GM21786 (cell line): ENCODE results near the gene PSMA2.

Experiments
- ATAC-seq: cut with Tn5 transposase; IDR thresholded peaks from one replicate; pipeline ENCODE4 v1.9.1; 2021; ENCODE audit not compliant: unreplicated experiment

Gene PSMA2

DNA sequence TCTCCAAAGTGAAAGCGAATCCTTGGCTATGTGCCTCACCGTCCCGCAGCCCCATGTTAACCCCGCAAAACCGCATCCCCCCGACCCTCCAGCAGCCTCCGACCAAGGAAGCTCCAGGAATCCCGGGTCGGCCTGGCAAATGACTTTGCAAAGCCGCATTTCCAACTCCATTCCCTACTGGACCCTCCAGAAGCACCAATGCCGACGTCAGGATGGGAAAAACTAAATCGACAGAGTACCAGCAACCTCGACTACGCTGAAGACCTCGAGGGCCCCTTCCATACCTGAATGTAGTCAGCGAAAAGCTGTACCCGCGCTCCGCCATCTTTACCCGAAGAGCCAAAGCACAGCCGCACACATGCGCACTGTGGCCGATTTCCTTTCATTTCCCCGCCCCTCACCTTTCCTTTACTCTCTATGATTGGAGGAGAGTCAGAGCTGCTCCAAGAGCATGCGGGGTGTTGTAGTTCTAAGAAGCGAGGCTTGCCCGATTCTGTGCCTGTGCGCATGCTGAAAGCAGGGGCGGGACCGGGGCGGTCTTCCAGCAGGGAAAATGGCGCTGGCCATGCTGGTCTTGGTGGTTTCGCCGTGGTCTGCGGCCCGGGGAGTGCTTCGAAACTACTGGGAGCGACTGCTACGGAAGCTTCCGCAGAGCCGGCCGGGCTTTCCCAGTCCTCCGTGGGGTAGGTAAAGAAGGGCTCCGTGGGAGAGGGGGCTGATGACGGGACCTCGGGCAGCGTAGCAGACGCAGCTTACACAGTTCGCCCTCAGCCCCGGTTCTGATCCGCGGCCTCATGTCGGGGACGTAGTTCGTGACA is at the start of gene PSMA2, which contains the start of gene MRPL32:
Gene PSMA2, minus strand, starts transcription at position 341 of the 818 bp plus-strand sequence. Its CDS starts 16 bp downstream, at position 325.
Gene MRPL32, plus strand, starts transcription at position 543 of the 818 bp plus-strand sequence. Its CDS starts 11 bp downstream, at position 554.
- peak; percentile 99 for ATAC-seq

DNA sequence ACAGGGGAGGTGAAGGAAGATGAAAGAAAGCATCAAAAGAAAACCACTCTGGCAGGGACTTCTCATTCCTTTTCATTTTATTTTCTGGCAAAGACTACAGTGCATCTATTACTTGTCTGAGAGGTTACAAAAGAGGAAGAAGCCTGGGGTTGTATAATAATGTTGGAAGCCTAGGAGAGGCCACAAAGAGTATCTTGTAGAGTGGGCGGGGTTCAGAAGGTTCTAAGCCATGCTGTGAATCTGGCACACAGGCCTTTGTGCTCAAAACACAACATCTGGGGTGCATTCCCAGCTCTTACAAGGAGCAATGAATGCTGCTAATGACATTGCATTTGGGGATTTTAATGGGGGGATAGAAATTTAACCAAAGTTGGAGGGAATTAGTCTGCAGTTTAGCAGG is 49.6 kb upstream of the PSMA2 start:
- no peak for ATAC-seq

DNA sequence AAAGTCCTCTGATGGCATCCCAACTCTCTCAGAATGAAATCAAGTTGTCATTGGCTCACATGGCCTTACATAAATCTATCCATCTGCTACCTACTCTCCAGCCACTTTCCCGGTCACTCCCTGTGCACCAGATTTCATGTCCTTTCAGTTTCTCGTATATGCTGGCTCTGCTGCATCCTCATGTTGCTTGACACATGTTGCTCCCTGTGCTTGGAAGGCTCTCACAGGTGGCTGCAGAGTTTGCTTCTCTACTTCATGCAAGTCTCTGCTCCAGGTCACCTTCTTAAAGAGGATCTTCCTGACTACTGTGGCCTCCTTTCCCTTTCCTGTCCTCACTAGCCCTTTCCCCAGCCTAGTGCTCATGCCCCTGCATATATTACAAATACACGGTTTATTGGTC is 48.5 kb upstream of the PSMA2 start:
- ATAC-seq: no peak

DNA sequence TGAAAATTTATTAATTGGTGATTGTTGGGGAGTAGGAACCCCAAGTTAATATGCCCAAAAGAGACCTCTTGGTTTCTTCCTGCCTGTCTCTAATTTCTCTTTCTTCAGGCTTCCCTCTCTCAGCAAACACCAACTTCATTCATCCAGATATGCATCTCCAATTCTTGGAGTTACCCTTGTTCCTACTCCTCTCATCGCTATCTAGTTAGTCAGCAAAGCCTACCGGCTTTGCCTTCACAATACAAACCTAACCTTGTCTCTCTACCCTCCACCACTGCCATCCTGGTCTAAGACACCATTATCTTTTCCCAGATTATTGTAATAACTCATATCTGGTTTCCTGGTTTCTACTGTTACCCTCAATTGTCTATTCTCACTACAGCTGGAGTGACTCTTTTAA is 48.1 kb upstream of the PSMA2 start:
- ATAC-seq: no peak

DNA sequence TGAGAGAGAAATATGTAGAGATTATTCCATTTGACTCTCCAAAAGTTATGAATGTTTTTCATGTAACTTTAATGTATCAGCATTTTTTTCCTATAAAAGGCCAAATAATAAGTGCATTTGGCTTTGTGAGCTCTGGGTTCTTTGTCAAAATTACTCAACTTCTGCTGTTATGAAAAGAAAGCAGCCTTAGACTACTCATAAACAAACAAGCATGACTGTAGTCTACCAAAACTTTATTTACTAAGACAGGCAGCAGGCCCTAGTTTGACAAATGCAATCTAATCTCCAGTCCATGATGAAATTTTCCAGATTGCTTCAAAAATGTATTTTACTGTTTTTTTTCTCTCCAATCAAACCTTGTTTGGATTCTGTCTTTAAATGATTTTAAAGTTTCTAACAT is 46.5 kb upstream of the PSMA2 start:
- ATAC-seq: no peak

DNA sequence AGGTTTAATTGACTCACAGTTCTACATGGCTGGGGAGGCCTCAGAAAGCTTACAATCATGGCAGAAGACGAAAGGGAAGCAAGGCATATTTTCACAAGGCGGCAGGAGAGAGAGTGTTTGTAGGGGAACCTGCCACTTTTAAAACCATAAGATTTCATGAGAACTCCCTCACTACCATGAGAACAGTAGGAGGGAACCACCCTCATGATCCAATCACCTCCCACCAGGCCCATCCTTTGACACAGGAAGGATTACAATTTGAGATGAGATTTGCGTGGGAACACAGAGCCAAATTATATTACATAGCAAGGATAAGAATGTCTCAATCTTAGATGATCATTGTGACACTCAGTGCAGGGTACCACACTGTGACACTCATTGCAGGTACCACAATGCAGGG is 44.4 kb upstream of the PSMA2 start:
- ATAC-seq: no peak

DNA sequence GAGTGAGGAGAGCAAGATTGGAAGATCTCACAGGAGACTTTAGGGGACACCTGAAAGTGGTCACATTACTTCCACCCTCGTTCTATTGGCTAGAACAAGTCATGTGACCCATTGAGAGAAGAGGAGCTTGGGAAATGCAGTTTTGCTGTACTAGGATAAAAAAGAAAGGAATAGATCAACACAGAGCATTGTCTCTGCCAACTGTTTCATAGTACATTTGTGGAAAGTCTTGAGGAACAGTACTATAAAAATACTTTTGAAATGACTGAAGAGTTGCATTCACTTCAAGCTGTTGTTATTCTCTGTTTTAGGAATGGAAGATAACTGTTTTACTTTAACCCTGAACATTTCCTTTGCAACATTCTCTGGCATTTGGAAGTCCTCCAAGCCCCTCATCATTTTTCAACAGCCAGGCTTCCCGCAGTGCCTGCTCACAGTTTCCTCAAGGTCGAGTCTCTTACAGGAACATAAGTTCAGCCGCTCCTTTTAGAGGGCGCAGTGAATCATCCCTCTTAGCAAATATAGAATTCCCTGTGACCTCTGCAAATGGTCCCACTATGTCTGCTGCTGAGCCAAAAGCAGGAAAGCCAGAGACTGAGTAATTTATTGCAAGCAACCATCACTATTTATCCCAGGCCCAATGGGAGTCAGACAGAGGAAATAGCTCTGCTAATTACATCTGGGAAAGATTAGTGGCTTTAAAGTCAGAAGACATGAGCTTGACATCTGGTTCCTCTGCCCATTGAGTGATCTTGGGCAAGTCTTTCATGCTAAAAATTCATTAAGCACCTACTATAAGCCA is 40.9 kb upstream of the PSMA2 start:
- ATAC-seq: no peak

DNA sequence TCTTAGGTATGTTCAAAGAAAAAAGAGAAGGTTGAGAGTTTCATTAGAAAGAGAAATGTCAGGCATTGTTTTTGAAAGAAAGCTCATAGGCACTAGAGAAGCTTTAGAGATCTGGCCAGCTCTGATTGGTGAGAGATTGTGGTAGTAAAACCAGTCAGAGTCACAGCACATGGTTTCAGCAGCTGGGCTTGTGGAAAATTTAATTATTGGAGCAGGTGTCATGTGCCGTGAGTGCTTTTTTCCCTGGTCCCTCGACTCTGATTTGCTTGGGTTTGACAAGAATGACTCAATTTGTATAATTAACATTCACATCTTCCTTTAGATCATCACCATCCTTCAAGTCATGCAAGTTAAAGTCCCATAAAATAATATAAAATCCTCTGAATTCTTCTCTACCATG is 35.4 kb upstream of the PSMA2 start:
- ATAC-seq: no peak

DNA sequence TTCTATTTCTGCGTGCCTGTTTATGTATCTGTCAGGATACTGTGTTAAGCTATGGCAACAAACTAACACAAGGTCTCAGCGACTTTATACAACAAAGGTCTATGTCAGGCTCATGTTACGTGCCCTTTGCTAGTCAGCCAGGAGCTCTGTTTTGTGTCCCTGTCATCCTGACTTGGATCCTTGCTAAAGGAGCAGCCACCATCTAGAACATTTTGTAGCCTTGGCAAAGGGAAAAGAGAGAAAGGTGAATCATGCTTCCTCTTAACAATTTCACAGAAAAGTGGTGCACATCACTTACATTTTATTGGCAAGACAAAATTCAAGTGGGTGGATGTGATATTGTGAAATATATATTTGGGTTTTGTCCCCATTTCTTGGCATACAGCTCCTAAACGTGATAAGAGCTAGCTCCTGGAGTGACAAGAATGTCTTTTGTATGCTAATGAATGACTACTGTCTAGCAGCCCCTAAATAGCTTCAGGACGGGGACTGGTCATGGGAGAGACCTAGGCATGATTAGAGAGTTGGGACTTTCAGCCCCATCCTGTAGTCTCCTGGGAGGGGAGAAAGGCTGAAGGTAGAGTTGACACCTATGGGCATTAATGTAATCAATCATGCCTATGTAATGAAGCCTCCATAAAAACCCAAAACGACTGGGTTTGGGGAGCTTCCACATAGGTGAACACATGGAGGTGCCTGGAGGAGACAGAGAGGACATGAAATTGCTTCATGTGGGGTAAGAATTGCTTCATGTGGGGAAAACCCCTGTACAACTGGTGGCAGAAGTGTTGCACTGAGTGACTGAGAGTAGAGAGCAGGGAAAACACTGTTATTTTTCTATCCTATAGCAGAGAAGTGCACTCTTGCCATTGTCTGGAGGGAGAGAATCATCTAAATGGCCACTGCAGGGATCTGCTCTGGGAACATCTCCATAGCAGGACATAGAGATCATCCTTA is 33.2 kb upstream of the PSMA2 start:
- peak; percentile 63 for ATAC-seq

DNA sequence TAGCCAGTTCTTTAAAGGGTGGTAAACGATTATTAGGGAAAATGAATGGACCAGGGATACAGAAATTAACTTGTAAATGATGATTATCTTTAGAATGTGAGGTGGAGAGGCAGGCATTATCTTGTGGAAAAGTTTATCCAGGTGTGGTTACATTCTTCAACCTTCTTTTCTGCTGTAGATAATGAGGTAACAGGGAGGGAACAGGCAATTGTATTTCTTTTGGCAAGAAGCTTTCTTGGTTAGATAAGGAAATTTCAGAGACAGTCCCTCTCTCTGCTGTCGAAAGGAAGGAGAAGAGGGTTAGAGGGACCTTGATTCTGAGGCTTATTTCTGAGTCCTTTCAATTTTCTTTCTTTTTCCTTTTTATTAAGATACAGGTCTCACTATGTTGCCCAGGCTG is 32.3 kb upstream of the PSMA2 start:
- ATAC-seq: no peak

DNA sequence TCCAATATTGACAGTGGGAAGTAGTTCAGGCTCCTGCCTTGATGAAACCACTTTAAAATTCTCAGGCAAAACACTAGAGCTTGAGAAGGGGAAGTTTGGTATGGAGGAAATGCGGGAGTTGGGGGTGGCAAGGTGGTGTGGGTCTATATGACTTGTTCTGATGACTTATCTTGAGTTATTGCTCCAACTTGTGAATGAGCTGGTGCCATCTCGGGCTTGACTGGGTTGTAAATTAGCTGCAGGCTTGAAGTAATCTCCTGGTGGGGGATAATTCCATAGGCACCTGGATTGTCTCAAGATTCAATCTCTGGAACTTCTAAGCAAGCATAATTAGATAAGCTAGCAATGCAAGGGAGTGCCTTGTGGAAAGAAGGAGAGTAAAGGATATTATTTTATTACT is 29.2 kb upstream of the PSMA2 start:
- no peak for ATAC-seq

DNA sequence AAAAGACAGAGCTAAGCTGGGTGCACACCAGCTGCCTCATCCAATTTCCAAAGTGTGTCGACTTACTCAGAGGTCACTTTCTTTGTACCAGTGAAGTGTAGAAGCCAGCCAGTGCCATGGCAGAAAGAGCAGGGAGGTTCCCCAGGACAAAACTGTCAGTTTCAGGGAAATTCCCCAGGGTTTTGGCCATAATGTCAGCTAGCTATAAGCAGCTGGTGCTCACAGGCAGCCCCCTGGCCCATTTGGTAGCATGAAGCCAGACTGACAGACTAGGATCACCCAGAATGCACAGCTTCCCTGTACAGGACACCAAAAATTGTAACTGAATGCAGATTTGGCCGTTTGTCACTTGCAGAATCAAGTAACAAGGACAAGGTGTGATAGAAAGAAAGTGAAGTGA is 28.8 kb upstream of the PSMA2 start:
- peak; percentile 51 for ATAC-seq

DNA sequence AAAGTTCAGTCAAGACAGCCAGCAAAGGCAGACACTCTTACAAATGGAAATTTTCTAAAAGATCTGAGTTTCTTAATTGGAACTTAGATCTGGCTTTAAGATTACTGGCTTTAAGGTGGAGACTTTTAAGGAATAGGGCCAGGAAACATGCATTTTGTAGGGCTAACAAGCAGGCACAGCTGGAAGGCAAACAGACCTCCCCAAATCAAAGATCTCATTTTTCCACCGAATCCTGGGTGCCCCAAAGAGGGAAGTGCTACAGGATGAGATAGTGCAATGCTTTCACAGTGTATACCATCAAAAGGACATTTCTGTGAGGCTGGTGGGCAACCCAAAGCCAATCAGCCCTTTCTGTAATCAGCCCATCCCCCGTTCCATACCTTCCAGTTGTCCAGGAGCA is 27.6 kb upstream of the PSMA2 start:
- ATAC-seq: no peak

DNA sequence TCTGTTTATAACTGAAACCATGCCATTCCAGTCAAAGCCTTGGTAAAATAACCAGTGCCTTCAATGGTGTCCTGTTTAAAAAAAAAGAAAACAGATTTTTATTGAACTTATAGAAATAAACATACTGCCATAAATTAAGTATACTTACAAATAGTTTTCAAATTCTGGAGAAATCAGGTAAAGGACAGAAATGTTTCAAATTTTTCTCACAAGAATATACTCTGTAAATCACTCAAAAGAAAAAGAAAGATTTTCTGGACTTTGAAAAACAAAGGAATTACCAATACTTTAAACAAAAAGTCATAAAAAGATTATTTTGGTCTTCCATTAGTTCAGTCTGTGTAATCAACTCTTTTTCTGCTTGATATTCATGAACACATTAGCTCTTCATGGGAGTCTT is 24.1 kb upstream of the PSMA2 start:
- ATAC-seq: no peak

DNA sequence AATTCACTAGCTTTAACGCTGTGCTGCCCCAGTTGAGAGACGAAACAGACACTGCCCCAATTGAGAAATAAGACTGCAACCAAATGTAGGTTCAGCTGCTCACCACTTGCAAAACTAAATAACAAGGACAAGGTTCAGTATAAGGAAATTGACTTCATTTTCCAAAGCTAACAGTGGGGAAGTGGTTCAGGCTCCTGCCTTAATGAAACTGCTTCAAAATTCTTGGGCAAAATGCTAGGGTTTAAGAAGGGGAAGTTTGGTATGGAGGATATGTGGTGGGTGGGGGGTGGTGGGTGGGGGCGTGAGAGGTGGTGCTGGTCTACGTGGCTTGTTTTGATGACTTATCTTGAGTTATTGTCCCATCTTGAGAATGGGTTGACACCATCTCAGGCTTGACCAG is 22.0 kb upstream of the PSMA2 start:
- no peak for ATAC-seq

DNA sequence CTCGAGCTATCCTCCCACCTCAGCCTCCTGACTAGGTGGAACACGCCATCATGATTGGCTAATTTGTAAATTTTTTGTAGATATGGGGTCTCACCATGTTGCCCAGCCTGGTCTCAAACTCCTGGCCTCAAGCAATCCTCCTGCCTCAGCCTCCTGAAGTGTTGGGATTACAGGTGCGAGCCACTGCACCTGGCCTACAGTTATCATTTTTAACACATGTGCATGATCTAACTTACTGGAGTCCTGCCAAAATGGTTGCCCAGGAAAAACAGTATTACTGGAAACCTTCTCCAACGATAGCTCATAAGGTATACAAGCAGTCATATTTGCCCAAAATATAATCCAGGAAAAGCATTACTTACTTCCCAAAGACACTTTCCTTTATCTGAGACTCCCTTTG is 20.4 kb upstream of the PSMA2 start:
- no peak for ATAC-seq

DNA sequence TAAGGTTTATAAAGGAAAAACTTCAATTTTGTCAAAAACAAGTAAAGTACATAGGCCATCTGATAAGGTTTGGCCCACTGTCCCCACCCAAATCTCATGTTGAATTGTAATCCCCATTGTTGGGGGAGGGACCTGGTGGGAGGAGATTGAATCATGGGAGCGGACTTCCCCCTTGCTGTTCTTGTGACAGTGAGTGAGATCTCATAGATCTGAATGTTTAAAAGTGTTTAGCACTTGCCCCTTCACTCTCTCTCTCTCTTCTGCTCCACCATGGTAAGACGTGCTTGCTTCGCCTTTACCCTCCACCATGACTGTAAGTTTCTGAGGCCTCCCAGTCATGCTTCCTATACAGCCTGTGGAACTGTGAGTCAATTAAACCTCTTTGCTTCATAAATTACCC is 18.4 kb upstream of the PSMA2 start:
- ATAC-seq: no peak

DNA sequence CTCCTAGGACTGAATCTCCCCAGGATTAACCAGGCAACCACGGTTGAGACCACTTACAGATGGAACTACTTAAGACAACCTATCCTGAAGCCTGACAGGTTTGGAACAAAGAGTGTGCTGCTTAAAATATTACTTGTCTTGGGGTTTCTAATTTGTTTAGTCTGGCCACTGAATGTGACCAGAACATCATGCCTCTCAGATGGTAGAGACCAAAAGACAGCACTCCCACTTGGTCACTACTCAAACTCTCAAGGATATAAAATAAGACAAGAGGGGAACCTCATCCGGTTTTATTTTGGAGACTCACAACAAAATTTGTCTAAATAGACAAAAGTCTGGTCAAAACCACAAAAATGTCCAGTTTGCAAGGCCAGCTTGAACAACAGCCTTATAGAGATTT is 15.5 kb upstream of the PSMA2 start:
- no peak for ATAC-seq

DNA sequence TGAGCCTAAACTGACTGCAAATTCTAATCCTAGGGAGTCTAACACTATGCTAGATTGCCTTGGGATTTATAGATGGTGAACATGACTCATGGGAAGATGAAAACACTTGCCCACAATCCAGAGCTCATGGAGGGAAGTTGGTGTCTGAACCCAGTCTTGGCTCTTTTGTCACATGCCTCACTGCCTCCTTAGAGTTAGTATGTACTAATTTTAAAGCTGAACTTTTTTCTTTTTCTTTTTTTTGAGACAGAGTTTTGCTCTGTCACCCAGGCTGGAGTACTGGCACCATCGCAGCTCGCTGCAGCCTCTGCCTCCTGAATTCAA is 14.6 kb upstream of the PSMA2 start:
- no peak for ATAC-seq

DNA sequence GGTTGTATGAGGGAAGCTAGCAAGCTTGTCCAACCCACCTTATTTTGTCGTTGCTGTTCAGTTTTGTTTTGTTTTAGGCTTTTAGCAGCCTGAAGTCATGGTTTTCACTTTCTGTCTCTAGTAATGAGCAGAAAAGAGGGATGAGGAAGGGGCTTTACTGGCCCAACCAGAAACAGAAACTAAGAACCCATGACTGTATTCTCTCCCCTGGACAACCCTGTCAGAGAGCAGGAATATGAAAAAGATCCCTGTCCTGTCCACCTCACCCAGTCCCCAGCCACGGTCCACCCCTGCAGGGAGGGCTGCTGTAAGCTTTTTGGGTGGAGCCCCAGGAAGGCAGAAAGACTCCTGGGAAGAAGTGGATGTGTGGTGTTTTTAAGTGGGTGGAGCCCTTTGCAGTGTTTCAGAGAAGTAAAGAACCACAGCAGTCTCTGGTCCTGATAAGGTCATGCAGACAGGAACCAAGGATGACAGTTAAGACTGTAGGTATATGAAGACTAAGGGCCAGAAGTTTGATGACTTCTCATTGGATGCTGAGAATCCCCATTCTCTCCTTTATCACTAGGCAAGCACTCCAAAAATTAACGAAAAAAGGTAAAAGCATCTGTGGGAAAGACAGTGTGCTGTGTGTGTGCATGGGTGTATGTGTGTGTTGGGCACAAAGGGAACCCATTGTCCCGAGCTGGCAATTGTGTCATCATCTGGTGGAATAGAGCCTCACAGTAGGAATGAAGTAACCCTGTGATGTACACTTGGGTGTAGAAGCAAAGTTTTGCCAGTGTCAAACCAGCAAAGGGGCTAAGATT is 14.1 kb upstream of the PSMA2 start:
- peak; percentile 72 for ATAC-seq
